ENCODE results near the gene BSG. TPM values are rescaled to one million over a fixed set of nuclear protein-coding genes. Genes with fewer than 3 reads are reported as not detected.

The BSG gene
- polyA plus RNA-seq, 2 of the 4 experiments (the other 2 are of a cell fraction): 285 to 579 TPM

- TF ChIP-seq CHD4 (IDR thresholded peaks at IDR 0.05; ENCODE audit: borderline replicate concordance) (no peak), BHLHE40 (IDR thresholded peaks at IDR 0.05; ENCODE audit: low read depth, low read length) (no peak), TP53 (CRISPR knock-in tag; IDR thresholded peaks at IDR 0.05) (no peak), JUN (IDR thresholded peaks at IDR 0.05) (no peak; a peak in 2 of 5 replicates), BCL3 (IDR thresholded peaks at IDR 0.05) (no peak; the same call in 1 of the 3 replicates), MYC (IDR thresholded peaks at IDR 0.05; ENCODE audit: borderline replicate concordance, low read length) (no peak), CBX8 (IDR thresholded peaks at IDR 0.05) (no peak), CHD2 (IDR thresholded peaks at IDR 0.05; ENCODE audit: low read length, partially characterized antibody) (peak; percentile 62), PHF8 (IDR thresholded peaks at IDR 0.05; ENCODE audit: borderline replicate concordance, low read depth) (peak; percentile 93), HDAC2 (IDR thresholded peaks at IDR 0.05) (no peak), CBX2 (IDR thresholded peaks at IDR 0.05; ENCODE audit: borderline replicate concordance, low read depth) (no peak)
- TF ChIP-seq, protein P1, sequence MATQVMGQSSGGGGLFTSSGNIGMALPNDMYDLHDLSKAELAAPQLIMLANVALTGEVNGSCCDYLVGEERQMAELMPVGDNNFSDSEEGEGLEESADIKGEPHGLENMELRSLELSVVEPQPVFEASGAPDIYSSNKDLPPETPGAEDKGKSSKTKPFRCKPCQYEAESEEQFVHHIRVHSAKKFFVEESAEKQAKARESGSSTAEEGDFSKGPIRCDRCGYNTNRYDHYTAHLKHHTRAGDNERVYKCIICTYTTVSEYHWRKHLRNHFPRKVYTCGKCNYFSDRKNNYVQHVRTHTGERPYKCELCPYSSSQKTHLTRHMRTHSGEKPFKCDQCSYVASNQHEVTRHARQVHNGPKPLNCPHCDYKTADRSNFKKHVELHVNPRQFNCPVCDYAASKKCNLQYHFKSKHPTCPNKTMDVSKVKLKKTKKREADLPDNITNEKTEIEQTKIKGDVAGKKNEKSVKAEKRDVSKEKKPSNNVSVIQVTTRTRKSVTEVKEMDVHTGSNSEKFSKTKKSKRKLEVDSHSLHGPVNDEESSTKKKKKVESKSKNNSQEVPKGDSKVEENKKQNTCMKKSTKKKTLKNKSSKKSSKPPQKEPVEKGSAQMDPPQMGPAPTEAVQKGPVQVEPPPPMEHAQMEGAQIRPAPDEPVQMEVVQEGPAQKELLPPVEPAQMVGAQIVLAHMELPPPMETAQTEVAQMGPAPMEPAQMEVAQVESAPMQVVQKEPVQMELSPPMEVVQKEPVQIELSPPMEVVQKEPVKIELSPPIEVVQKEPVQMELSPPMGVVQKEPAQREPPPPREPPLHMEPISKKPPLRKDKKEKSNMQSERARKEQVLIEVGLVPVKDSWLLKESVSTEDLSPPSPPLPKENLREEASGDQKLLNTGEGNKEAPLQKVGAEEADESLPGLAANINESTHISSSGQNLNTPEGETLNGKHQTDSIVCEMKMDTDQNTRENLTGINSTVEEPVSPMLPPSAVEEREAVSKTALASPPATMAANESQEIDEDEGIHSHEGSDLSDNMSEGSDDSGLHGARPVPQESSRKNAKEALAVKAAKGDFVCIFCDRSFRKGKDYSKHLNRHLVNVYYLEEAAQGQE (IDR thresholded peaks at IDR 0.05): peak; percentile 41; the same call in 1 of the 2 replicates
- peak; percentile 5 to 29; a peak in 3 of 6 replicates for ATAC-seq
- peaks cover 29% of the 10 kb centered on the region for H3K4me1 ChIP-seq
- peak overlapping the region; percentile 97 to 100 for H3K27ac ChIP-seq
- DNase-seq (ENCODE audit: low read depth in 1 of 2, low spot score in 1 of 2): peak in 1 of 2 experiments; percentile 47
- CTCF ChIA-PET: no interaction called here
- H3K4me2 ChIP-seq: peak overlapping the region; percentile 83
- FAIRE-seq: no peak
- WGBS (ENCODE audit: missing lambda C conversion rate): 0% methylated on average over 4 of the region's 55 CpGs
- POLR2A ChIA-PET: interaction anchor here (1.0 to 2.2 kb wide), 4 partner anchors 9 to 41 kb away, joined by 3 to 16 read pairs (median 5); partner anchors contain the start of gene CDC34
- H3K4me3 ChIP-seq: peak overlapping the region; percentile 96
- H3K9me3 ChIP-seq: no peaks in the 10 kb centered on the region
These were observed 535 bp downstream of the BSG start for GRCh38 chr19:572743-573518.

DNA sequence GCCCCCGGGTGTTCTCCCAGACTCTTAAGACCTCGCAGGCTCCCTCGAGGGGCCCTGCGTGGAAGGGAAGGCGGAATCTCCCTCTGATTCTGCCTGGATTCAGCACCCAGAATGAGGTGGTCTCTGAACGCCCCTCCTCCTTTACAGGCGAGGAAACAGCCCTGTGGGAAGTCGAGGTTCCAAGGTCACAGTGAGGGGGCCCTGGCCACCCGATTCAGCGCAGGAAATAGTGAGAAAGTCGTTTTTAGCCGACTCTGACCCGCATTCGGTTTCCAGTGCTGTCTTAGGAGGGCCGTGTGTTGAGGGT, 1.1 kb downstream of the BSG start:
- H3K9me3 ChIP-seq: no peaks in the 10 kb centered on the region
- CTCF ChIA-PET: no interaction called here
- no peak for TF ChIP-seq BCL3 (IDR thresholded peaks at IDR 0.05)
- no peak for TF ChIP-seq POLR2A (IDR thresholded peaks at IDR 0.05; ENCODE audit: low read length)
- TF ChIP-seq HOXA7 (CRISPR knock-in tag; IDR thresholded peaks at IDR 0.05): no peak
- FAIRE-seq (no peak), DNase-seq (ENCODE audit: low read depth in 1 of 2, low spot score in 1 of 2) (no peak), ATAC-seq (no peak)
- peak overlapping the region; percentile 83 for H3K4me2 ChIP-seq
- peaks cover 29% of the 10 kb centered on the region for H3K4me1 ChIP-seq
- H3K4me3 ChIP-seq: peak overlapping the region; percentile 96
- WGBS (ENCODE audit: missing lambda C conversion rate): 9% methylated on average over 7 of the region's 15 CpGs
- H3K27ac ChIP-seq: peak overlapping the region; percentile 97 to 100
- POLR2A ChIA-PET: no interaction called here

All from A549 (cell line).